ENCODE measurements around the gene RAB11A. TPM values are rescaled to one million over a fixed set of nuclear protein-coding genes. Genes with fewer than 3 reads are reported as not detected.

The RAB11A gene
- total and polyA plus RNA-seq, 2 experiments from 2014 or later, result 248 to 306 TPM

DNA sequence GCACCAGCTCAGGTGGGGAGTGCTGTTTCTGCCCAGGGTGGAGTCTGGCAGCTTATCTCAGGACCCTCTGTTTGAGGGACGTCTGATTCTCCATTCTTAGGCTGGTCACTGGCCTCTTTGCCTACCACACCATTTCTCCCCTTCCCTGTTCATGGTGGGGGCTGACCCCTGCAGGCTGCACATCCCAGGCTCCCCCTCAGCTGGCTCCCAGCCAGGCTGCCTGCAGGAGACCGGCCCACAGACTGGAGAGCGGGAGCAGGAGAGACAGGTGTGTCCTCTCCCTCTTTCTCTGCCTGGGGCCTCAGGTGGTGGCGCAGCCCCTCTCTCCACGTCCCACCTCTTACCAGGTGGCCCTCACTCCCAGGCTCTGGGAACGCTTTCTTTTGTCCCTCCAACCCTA, 60.8 kb downstream of the RAB11A start:
- Histone ChIP-seq H3K27ac (no peak overlapping the region), H3K4me3 (no peak overlapping the region), H3K36me3 (replicated peaks; ENCODE audit: insufficient read depth, low read depth) (no peaks in the 10 kb centered on the region), H4K20me1 (ENCODE audit: insufficient read depth, poor library complexity, severe bottlenecking) (no peaks in the 10 kb centered on the region), H2AFZ (no peak overlapping the region), H3K9me3 (ENCODE audit: low read depth) (no peaks in the 10 kb centered on the region), H3K4me1 (ENCODE audit: insufficient read depth) (no peaks in the 10 kb centered on the region), H3K27me3 (no peaks in the 10 kb centered on the region), H3K4me2 (no peak overlapping the region), H3K9me2 (replicated peaks; ENCODE audit: insufficient read depth) (no peaks in the 10 kb centered on the region), H3K79me2 (no peaks in the 10 kb centered on the region)
- 84% methylated on average over 6 of the region's 6 CpGs for WGBS (ENCODE audit: low lambda C conversion rate, missing lambda C conversion rate)
- TF ChIP-seq CTCF (IDR thresholded peaks at IDR 0.05; ENCODE audit: poor library complexity), result no peak
- TF ChIP-seq EZH2 (IDR thresholded peaks at IDR 0.05; ENCODE audit: borderline replicate concordance), result no peak
- no peak for TF ChIP-seq EZH2phosphoT487 (IDR thresholded peaks at IDR 0.05; ENCODE audit: low read depth, severe bottlenecking, unreplicated experiment)
- no peak for DNase-seq (ENCODE audit: low spot score)

DNA sequence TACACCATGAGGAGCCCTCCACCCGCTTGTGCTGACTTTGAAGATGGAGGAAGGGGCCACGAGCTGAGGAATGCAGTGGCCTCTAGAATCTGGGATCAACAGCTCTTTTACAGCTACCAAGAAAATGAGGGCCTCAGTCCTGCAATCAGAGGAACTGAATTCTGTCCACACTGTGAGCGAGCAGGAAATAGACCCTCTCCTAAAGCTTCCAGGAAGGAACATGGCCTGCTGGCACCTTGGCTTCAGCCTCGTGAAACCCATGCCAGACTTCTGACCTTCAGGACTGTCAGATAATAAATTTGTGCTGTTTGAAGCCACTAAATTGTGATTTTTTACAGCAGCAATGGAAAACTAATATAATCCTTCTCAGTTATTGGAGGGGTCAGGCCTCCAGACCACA, 61.9 kb downstream of the RAB11A start:
- Histone ChIP-seq H3K79me2 (no peaks in the 10 kb centered on the region), H3K9me2 (replicated peaks; ENCODE audit: insufficient read depth) (no peaks in the 10 kb centered on the region), H4K20me1 (ENCODE audit: insufficient read depth, poor library complexity, severe bottlenecking) (no peaks in the 10 kb centered on the region), H3K4me3 (no peak overlapping the region), H3K27me3 (no peaks in the 10 kb centered on the region), H3K4me2 (no peak overlapping the region), H2AFZ (no peak overlapping the region), H3K27ac (no peak overlapping the region), H3K4me1 (ENCODE audit: insufficient read depth) (no peaks in the 10 kb centered on the region), H3K9me3 (ENCODE audit: low read depth) (no peaks in the 10 kb centered on the region), H3K36me3 (replicated peaks; ENCODE audit: insufficient read depth, low read depth) (no peaks in the 10 kb centered on the region)
- 74% methylated on average over 4 of the region's 4 CpGs for WGBS (ENCODE audit: low lambda C conversion rate, missing lambda C conversion rate)
- TF ChIP-seq EZH2 (IDR thresholded peaks at IDR 0.05; ENCODE audit: borderline replicate concordance) (no peak), CTCF (IDR thresholded peaks at IDR 0.05; ENCODE audit: poor library complexity) (no peak), EZH2phosphoT487 (IDR thresholded peaks at IDR 0.05; ENCODE audit: low read depth, severe bottlenecking, unreplicated experiment) (no peak)
- no peak for DNase-seq (ENCODE audit: low spot score)

DNA sequence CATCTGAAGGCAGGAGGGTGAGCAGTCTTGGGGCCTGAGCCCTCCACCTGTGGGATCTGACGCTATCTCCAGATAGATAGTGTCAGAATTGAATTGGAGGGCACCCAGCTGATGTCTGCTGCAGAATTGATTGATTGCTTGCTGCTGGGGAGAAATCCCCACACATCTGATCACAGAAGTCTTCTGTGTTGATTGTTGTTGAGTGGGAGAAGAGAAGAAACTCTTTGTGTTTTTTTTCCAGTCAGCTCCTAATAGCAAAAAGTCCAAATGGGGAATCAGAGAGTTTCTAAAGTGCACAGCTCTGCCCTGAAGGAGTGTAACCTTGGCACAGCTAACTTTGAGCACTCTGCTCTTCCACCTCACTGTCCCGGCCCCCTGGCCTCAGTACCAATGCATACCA, 66.1 kb downstream of the RAB11A start:
- Histone ChIP-seq H3K4me2 (no peak overlapping the region), H3K27me3 (no peaks in the 10 kb centered on the region), H4K20me1 (ENCODE audit: insufficient read depth, poor library complexity, severe bottlenecking) (no peaks in the 10 kb centered on the region), H3K79me2 (no peaks in the 10 kb centered on the region), H3K9me2 (replicated peaks; ENCODE audit: insufficient read depth) (no peaks in the 10 kb centered on the region), H3K36me3 (replicated peaks; ENCODE audit: insufficient read depth, low read depth) (no peaks in the 10 kb centered on the region), H3K4me1 (ENCODE audit: insufficient read depth) (no peaks in the 10 kb centered on the region), H3K4me3 (no peak overlapping the region), H3K27ac (no peak overlapping the region), H3K9me3 (ENCODE audit: low read depth) (no peaks in the 10 kb centered on the region), H2AFZ (no peak overlapping the region)
- no peak for DNase-seq (ENCODE audit: low spot score)
- 87% methylated on average over 2 of the region's 2 CpGs for WGBS (ENCODE audit: low lambda C conversion rate, missing lambda C conversion rate)
- TF ChIP-seq CTCF (IDR thresholded peaks at IDR 0.05; ENCODE audit: poor library complexity) (no peak), EZH2 (IDR thresholded peaks at IDR 0.05; ENCODE audit: borderline replicate concordance) (no peak), EZH2phosphoT487 (IDR thresholded peaks at IDR 0.05; ENCODE audit: low read depth, severe bottlenecking, unreplicated experiment) (no peak)

DNA sequence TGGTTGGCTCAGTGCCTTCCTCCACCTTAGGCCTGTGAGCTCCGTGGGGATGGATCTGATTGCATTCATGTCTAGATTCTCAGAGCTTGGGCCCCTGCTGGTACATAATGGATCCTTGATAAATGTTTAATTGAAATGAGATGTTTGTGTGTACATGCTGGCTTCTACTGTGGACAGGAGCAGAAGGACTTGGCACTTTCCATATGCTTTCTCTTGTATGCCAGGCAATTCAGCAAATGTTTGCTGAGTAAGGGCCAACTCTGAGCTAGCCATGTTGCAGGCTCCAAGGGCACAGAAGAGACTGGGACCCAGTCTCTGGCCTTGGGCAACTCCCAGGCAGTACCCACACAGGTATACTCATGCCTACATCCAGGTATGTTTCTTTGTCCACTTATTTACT, 67.0 kb downstream of the RAB11A start:
- no peaks in the 10 kb centered on the region for H4K20me1 ChIP-seq (ENCODE audit: insufficient read depth, poor library complexity, severe bottlenecking)
- DNase-seq (ENCODE audit: low spot score), result no peak
- H3K36me3 ChIP-seq (replicated peaks; ENCODE audit: insufficient read depth, low read depth), result no peaks in the 10 kb centered on the region
- no peaks in the 10 kb centered on the region for H3K4me1 ChIP-seq (ENCODE audit: insufficient read depth)
- H3K4me3 ChIP-seq, result no peak overlapping the region
- no peaks in the 10 kb centered on the region for H3K9me2 ChIP-seq (replicated peaks; ENCODE audit: insufficient read depth)
- H3K27me3 ChIP-seq, result no peaks in the 10 kb centered on the region
- H2AFZ ChIP-seq, result no peak overlapping the region
- H3K27ac ChIP-seq, result no peak overlapping the region
- WGBS (ENCODE audit: low lambda C conversion rate, missing lambda C conversion rate), result 73% methylated on average over 1 of the region's 1 CpG
- H3K4me2 ChIP-seq, result no peak overlapping the region
- no peaks in the 10 kb centered on the region for H3K9me3 ChIP-seq (ENCODE audit: low read depth)
- no peaks in the 10 kb centered on the region for H3K79me2 ChIP-seq
- no peak for TF ChIP-seq EZH2phosphoT487 (IDR thresholded peaks at IDR 0.05; ENCODE audit: low read depth, severe bottlenecking, unreplicated experiment)
- no peak for TF ChIP-seq EZH2 (IDR thresholded peaks at IDR 0.05; ENCODE audit: borderline replicate concordance)
- TF ChIP-seq CTCF (IDR thresholded peaks at IDR 0.05; ENCODE audit: poor library complexity), result no peak

Measured in hepatocyte (in vitro differentiated cells).